NCI-H345 treated with DMSO at 0.1 percent for 48 hours (cell line): ENCODE measurements around the gene HIRA.

ENCODE experiments used
- DNase-seq: peaks from one replicate; lab custom pipeline; 2025; ENCODE audit not compliant: unreplicated experiment; lab: John Stamatoyannopoulos, UW

HIRA gene

DNA sequence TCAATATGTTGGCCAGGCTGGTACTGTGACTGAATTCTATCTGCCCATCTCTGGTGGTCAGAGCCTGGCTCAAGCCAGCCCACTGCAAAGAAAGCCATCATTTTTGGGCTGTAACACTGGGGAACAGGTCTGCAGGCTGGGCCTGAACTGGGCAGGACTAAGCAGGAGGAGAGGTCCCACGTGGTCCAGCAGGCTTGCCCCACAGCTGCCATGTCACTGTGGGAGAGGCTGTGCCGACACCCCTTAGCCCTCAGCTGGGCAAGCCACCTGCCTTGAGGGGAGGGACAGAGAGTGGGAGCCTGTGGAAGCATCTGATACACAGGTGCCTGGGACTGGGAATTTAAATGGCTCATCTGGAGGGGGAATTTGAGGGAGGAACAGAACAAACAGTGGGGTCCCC lies 73.3 kb downstream of the HIRA start:
- no peak for DNase-seq

DNA sequence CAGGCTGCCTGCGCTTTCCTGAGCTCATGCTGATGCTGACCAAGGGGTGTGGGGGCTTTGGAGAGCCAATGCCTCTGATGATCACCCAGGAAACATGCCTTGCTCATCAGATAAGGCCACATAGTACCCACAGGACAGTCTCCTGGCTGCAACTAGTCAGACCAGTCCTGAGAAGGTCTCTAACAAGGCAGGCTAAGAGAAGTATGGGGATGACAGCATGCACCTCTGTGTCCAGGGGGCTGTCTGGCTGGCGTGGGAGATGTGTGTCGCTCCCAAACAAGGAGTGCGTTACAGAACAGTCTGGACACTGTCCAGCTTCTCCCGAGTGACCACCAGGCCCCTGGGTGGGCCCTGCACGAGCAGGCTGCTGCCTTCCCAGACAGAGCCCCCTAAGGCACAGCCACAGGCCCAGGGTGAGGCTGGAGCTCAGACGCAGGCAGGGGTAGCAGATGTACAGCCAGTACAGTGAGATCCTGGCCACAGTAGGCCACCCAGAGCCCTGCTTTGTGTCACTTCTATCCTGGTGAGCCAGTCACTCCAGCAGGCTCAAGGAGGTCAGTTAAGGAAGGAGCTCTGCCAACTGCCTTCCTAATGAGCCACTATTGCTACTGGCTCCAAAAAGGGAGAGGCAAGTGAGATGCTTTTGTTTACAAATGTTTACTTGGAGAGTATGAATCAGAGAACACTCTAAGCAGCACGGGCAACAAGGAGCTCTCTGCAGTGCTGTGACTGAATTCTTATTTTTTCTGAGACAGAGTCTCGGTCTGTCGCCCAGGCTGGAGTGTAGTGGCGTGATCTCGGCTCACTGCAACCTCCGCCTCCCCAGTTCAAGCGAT lies 74.0 kb downstream of the HIRA start:
- DNase-seq, result no peak

DNA sequence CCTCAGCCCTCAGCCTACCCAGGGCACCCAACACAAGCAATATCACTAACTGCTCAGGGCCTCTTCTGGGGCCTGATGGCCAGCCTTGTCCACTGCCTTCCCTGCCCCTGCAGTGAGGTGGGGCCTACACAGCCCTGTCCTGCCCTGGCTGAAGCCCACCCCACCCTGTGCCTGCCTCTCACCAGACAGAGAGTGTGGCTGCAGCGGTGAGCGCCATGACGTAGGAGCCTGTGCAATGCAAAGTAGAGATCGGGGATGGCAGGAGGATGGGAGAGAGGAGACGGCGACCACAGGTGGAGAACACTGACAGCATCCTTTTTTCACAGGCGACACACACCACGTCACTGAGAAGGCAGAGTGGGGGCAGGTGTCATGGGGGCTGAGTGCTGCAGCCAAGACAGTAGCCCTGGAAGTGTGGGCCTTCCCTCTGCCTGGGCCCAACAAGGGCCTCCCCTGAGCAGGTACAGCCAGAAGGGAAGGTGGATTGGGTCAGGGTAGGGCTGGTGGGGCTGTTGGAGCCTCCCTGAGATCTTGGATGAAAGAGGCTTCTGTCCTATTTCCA lies 74.7 kb downstream of the HIRA start:
- no peak for DNase-seq

DNA sequence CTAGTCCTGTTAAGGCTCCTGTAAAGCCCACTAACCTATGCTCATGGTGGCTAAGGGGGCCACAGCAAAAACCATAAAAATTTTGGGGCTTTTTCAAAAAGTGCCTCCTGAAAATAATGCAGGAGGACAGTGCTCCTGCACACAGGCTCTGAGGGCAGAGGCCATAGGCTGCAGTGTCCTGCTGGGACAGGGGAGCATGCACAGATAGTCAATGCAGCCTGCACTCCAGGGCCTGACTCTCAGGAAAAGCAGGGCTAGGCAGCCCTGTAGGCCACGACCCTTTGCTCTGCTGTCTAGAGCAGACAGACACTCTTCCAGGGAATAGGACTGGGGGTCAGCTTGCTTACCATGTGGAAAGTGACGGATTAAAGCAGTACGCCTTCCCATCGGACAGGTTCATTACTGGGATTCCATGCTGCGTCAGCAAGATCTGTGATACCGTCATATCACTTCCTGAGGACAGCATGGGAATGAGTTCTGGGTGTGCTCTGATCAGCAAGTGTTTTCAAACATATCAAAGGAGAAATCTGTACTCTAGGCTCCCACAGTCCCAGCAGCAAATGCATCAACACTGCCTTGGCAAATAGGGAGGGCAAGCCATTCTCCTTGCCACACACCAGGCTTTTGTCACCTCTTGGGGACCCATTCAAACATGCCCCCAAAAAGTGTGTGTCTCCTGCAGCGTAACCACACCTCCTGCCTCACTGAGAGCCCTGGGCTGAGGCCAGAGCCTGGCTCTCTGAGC lies 75.9 kb downstream of the HIRA start:
- no peak for DNase-seq

DNA sequence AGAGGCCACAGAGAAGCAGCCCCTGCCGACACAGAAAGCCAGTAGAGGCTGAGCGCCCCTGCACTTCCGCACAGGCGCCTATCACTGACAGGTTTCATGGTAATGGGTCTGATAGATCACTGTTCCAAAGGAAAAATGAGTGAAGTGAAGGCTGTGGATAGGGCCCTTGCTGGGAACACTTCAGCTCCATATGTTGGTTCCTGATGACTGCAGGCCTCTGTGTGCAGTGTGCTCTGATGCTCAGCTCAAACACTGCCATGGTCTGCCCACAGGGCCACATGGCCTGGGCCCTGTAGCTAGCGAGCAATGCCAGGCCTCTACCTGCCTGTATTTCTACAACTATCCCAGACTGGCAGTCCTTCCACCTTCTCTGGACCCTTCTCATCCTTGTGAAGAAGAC lies 77.3 kb downstream of the HIRA start:
- DNase-seq, result no peak

DNA sequence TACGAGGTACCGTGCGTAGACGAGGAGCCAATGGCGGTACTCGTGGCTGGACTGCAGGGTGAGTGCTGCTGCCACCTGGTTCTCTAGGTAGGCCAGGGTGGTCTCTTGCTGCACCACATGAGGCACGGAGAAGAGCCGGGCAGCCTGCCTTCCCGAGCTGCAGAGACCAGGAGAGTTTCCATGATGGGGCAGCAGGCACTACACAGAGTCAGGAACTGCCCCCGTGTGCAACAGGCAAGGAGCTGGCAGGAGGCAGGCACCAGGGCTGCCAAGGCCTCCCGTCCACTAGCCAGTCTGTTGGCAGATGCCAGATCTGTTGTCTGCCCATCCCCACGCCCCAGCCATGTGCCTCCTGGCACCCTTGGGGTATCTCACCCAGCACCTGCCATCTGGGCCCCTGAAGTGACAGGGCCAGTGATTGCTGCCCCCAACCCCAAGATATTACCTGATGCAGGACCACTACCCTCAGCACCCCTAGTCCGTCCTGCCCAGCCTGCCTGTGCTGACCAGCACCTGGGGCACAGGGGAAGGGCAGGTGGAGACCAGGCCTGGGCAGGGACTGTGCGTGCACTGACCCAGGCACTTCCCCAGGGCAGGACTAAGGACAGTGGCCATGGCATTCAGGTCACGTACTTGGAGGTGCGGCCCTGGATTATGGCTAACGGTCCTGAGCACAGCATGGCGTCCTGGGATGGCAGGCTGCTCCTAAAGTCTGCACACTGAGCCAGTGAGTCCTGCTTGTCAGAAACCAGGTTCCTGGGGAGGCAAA lies 78.0 kb downstream of the HIRA start:
- no peak for DNase-seq

DNA sequence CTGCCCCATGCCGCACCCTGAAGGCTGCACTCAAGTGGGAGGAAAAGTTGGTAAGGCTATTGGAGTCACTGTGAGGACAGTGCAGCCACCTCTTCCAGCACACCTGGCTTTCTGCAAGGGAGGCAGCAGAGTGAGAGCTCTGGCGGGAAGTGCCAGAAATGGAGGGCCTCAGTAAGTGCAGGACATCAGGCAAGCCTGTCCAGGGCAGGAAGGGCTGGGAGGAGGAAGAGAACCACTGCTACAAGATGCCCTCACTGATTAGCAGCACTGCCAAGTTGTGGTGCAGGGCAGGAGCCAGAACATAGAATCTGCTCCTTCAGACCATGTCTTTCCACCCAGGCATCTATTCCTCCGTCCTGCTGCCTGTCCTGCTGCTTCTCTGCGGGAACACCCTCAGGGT lies 78.8 kb downstream of the HIRA start:
- no peak for DNase-seq

DNA sequence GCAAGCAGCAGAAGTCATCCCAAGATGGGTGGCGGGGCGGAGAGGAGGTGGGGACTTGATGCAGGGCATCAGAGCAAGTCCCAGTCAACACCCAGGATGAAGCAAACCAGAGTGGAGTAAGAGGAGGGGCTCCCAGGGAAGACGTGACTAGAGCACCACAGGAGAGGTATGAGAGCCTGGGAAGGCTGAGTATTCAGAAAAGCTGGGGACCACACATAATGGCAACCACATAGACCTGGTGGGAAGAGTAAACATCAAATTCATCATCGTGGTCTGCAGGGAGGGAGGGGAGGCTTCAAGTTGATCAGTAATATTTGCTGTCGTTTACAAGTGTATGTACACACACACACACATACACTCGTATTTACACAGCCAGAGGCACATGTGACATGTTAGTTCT lies 79.3 kb downstream of the HIRA start:
- DNase-seq, result no peak

DNA sequence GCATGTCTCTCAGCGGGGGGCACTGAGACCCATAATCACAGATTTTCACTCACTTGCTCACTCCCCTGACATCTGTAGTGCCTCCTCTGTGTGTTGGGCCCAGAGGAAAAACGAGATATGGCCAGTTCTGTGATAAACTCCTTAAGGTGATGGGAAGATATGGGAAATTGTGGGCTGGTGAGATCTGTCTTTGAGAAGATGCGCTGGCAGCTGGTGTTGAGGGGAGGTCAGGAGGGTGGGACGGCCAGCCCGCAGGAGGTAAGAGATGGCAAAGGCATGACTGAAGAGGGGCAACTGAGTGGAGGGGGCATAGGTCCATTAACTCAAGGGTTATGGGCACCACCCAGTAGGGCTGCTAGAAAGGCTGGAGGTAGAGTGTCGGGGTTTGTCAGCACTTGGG lies 79.9 kb downstream of the HIRA start:
- DNase-seq, result no peak

DNA sequence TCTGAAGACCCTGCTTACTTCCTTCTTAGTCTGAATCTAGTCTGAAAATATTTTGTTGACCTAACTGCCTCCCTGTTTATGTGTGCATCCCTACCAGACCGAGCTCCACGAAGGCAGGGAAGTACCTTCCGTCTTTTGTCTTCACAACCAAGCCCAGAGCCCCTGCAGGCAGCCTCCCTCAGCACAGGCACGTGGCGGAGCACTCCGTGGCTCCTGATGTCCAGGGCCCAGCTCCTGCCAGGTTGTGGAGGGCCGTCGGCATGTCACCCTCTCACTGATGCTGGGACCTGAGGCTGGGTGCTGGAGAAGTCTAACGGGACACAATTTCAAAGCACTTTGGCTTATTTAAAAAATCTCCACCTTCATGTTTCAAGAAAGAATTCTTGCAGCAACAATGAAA lies 80.6 kb downstream of the HIRA start:
- DNase-seq, result no peak

DNA sequence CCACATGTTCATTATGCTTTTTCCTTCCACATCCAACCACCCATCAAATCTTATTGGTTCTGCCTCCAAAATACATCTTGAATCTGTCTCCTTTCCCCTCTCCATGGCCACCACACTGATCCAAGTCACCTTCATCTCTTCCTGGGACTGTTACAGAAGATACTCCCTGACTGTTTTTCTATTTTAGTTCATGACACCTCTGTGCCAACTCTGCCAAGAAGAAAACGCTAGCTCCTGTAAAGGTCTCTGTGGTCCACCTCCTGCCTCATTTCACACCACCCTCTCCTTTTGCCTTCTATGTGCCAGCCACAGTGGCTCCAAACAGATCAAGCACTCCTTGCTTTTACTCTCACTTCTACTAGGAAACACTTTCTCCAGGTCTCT lies 81.1 kb downstream of the HIRA start:
- no peak for DNase-seq

DNA sequence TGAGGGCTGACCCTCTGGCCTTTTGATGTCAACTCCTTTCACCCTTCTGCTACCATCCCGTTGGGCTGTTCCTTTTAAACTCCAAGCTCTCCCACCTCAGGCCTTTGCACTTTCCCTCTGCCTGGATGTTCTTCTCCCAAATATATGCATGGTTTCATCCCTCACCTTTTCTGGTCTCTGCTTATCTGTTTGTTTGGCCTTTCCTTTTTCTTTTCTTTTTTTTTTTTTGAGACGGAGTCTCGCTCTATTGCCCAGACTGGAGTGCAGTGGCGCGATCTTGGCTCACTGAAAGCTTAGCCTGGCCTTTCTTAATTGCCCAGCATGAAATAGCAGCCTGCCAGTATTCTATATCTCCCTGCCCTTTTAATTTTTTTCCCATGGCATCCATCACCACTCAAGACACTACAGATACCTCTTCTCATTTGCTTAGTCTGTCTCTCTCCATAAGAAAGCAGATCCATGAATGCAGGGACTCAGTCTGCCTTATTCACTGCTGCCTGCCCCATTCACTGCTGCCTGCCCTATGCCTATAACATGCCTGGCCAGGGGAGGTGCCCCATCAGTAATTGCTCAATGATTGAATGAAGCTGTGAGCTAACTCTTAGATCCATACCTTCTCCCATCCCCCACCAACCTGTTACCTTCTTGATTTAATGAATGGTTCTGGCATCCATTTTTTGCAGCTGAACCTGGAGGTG lies 81.6 kb downstream of the HIRA start:
- no peak for DNase-seq

DNA sequence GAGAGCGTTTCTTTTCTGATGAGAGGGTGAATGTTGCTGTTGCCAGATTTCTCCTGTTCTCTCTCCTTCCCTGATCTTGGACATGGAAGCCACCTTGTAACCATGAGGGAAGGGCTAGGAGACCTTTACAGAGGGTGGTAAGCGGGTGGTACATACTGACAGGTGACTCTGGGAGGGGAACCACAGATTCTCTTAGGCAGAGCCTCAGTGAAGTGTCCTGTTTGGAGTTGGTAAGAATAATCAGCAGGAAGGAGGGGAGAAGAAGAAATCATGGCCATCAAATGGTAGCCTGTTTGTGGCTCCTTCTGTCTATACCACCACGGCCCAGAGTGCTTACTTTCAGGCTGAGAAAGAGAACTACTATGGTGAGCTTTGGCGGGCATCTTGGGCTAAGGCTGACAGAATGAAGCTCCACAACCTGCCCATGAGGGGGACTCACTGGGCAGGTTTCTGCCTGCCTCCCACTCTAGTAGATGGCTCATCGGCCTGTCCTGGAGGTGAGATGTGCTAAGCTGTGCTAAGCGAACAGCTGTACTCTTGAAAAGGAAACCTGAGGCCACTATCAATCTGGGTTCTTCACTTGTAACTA lies 84.8 kb downstream of the HIRA start:
- no peak for DNase-seq

DNA sequence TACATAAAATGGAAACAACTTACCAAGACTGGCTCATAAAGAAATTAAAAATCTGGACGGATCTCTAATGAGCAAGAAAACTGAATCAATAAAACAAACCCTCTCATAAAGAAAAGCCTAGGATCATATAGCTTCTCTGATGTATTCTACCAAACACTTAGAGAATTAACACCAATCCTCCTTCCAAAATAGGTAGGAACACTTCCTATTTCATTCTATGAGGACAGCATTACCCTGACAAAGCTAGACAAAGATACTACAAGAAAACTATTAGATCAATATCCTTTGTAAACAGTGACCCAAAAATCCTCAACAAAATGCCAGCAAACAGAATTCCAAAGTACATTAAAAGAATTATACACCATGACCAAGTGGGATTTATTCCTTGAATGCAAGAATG lies 87.1 kb downstream of the HIRA start:
- DNase-seq, result no peak

DNA sequence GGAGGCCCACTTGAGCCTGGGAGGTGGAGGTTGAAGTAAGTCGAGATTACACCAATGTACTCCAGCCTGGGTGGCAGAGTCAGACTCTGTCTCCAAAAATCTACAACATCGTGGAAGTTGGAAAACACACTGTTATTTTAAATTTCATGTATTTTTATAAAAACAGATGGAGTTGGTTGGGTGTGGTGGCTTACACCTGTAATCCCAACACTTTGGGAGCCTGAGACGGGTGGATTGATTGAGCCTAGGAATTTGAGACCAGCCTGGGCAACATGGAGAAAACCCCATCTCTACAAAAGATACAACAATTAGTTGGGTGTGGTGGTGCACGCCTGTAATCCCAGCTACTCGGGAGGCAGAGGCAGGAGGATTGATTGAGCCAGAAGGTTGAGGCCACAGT lies 88.1 kb downstream of the HIRA start:
- DNase-seq, result no peak

DNA sequence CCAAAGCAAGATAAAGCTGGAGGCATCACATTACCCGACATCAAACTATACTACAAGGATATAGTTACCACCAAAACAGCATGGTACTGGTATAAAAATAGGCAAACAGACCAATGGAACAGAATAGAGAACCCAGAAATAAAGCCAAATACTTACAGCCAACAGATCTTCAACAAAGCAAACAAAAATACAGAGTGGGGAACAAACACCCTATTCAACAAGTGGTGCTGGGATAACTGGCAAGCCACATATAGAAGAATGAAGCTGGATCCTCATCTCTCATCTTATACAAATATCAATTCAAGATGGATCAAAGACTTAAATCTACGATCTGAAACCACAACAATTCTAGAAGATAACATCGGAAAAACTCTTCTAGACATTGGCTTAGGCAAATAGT lies 90.0 kb downstream of the HIRA start:
- DNase-seq, result no peak

DNA sequence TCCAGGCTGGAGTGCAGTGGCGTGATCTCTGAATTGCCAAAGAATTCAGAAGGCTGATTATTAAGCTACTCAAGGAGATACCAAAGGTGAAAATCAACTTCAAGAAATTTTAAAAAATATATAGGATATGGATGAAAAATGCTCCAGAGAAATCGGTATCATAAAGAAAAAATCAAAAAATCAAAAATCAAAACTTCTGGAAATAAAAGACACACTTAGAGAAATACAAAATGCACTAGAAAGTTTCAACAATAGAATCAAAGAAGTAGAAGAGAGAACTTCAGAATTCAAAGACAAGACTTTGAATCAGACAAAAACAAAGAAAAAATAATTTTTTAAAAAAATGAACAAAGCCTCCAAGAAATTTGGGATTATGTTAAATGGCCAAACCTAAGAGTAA lies 94.4 kb downstream of the HIRA start:
- DNase-seq, result no peak

DNA sequence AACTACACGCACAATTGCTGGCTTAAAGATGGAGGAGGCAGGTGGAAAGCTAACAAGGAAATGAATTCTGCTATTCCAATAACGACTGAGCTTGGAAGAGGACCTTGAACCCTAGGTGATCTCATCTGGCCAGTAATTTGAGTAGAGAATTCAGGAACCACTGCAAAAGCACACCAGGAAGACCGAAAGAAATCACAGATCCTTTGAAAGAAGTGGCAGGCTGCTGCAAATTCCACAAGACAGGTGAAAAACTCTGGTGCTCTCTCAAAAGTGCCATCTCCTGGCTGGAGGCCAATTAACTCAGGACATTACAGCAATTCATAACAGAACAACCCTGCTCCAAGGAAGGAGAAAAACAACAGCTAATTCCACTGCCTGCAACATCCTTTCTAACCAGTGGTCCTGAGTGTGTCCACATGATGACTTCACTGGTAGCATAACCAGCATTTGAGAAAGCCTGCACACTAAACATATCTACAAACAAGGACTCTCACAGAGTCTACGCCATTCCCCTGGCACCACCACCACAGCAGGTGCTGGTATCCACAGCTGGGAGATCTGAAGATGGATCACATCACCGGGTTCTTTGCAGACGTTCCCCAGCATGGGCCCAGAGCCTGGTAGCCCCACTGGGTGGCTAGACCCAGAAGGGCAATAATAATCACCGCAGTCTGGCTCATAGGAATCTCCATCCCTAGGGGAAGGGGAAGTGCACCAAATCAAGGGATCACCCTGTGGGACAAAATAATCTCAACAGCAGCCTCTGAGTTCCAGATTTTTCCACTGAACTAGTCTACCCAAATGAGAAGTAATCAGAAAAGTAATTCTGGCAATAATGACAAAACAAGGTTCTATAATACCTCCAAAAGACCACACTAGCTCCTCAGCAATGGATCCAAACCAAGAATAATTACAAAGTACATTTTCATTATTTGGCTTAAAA lies 95.1 kb downstream of the HIRA start:
- DNase-seq, result no peak

DNA sequence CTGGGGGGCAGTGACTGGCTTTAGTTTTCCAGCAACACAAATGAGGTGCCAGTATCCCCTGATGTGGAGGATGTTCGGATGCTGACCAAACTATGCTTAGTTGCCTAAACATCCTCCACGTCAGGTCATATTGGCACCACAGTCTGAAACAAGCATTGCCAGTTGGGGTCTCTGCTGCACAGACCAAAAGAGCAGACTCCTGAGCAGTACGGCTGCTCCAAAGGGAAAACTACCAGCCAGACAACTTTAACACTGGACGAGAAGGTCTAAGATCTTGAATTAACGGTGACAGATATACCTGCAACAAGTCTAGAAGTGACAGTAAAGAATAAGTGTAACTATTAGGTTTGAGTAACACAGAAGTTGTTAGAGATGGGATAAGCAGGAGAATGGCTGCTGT lies 99.6 kb downstream of the HIRA start:
- no peak for DNase-seq

DNA sequence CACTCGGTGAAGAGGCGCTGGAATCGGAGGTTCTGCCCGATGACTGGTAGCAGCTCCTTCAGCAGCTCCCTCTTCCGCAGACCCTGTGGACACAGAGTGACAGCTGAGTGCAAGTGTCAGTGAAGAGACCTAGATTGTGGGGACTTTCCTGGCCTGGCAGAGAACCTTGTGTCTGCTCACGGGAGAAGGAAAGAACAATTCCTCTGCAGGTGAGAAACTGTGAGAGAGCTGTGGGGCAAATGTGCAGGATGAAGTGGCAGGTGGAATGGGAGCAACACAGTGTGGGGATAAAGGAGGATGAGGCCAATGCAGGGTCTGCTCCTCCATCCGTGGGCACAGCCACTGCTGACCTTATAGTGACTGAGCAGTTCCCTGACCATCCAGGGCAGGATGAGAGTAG lies 100.1 kb downstream of the HIRA start:
- DNase-seq, result no peak
